Heart left ventricle (tissue), 13 donors: ENCODE results near the gene HPSE2.

ENCODE experiments used
- POLR2A ChIP-seq, 2 donors: fragments of 450-650 bp; IDR thresholded peaks; one replicate each; pipeline ENCODE4 v1.6.1; 2017; ENCODE audit warnings: antibody characterized with exemption in 2 of 2, mild to moderate bottlenecking in 2 of 2, moderate library complexity in 2 of 2
- TF ChIP-seq, protein P1 (sequence below), 12 donors: fragments of 200-600 bp; sonication (generic) in 4 of 12; IDR thresholded peaks; one replicate each; pipeline versions ENCODE4 v1.5.0 to v1.8.0; 2018 to 2022; ENCODE audit warnings: antibody characterized with exemption in 12 of 12, mild to moderate bottlenecking in 5 of 12
- donor health status: ischemic (EF 13 %, LVEDD 7.1; RV severe dilation, severe dysfunction).
- donor health status: DM: no; HTN: yes; CAD: no.
- donor health status: DM: no; HTN: no; CAD: no.
- donor health status: ischemic (EF 25% LVEDD 6.9; RV normal size, moderate dysfunction).
- donor health status: ischemic (EF 25% LVEDD 5.7; RV mildly dilated, moderate dysfunction).
- donor health status: ischemic (EF 35%, LVEDD 5.7; RV mildly dilated, moderate dysfunction).
- donor health status: nonischemic (EF 11% LVEDD 7.7; RV severe dilation, severe dysfunction).
- donor health status: DM: yes; HTN: yes; CAD: no.
- donor health status: PGD.
- donor health status: ischemic (EF 29% LVEDD 5.4; RV normal size, mild dysfunction).
- donor health status: nonischemic (EF 23%, LVEDD 6.1; RV moderate dilation, normal function).

DNA sequence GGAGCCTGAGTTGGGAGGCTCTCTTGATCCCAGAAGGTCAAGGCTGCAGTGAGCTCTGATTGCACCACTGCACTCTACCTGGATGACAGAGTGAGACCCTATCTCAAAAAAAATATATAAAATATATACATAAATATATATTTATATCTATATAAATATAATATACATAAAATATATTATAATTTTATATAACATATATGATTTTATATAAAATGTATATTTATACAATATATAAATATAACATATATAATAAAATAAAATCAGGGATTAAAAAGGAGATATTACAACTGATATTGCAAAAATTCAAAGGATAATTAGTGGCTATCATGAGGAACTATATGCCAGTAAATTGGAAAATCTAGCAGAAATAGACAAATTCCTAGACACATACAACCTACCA is 435.4 kb downstream of the HPSE2 start:
- TF ChIP-seq, protein P1, sequence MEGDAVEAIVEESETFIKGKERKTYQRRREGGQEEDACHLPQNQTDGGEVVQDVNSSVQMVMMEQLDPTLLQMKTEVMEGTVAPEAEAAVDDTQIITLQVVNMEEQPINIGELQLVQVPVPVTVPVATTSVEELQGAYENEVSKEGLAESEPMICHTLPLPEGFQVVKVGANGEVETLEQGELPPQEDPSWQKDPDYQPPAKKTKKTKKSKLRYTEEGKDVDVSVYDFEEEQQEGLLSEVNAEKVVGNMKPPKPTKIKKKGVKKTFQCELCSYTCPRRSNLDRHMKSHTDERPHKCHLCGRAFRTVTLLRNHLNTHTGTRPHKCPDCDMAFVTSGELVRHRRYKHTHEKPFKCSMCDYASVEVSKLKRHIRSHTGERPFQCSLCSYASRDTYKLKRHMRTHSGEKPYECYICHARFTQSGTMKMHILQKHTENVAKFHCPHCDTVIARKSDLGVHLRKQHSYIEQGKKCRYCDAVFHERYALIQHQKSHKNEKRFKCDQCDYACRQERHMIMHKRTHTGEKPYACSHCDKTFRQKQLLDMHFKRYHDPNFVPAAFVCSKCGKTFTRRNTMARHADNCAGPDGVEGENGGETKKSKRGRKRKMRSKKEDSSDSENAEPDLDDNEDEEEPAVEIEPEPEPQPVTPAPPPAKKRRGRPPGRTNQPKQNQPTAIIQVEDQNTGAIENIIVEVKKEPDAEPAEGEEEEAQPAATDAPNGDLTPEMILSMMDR (IDR thresholded peaks at IDR 0.05), result no peak
- TF ChIP-seq POLR2A (IDR thresholded peaks at IDR 0.05), result no peak
